HG02973 (cell line): ENCODE results near the gene DNAAF8.
"Not testable (repeated sequence)": the region's sequence is repeated elsewhere in the genome, so short reads cannot be mapped to it uniquely, and the experiment has no call there.

Experiments used
- ATAC-seq: cut with Tn5 transposase; IDR thresholded peaks from one replicate; pipeline ENCODE4 v1.9.1; 2021; ENCODE audit warnings: moderate library complexity; ENCODE audit not compliant: unreplicated experiment

DNAAF8 gene

GRCh38 chr16:4780235-4780634, 45.9 kb downstream of the DNAAF8 start:
- ATAC-seq, result no peak

- ATAC-seq, result no peak
These were observed 49.1 kb downstream of the DNAAF8 start for GRCh38 chr16:4783251-4783950.

- no peak for ATAC-seq
These were observed 49.6 kb downstream of the DNAAF8 start for GRCh38 chr16:4783951-4784336.

- not testable (repeated sequence) for ATAC-seq
These were observed 50.2 kb downstream of the DNAAF8 start for GRCh38 chr16:4784444-4784987.

- no peak for ATAC-seq
These were observed 51.6 kb downstream of the DNAAF8 start for GRCh38 chr16:4785758-4786433.

- no peak for ATAC-seq
These were observed 52.7 kb downstream of the DNAAF8 start for GRCh38 chr16:4787068-4787467.

GRCh38 chr16:4787627-4788482, 53.5 kb downstream of the DNAAF8 start, which contains the start of gene SEPTIN12:
TSS of gene SEPTIN12 (minus strand) at chr16:4788345. CDS start at chr16:4787645, 700 bp downstream.
- ATAC-seq, result no peak

- no peak for ATAC-seq
These were observed 54.2 kb downstream of the DNAAF8 start for GRCh38 chr16:4788489-4788889.

- no peak for ATAC-seq
These were observed 54.6 kb downstream of the DNAAF8 start for GRCh38 chr16:4788910-4789309.

GRCh38 chr16:4790261-4790660, 55.9 kb downstream of the DNAAF8 start:
- ATAC-seq, result no peak

- no peak for ATAC-seq
These were observed 56.5 kb downstream of the DNAAF8 start for GRCh38 chr16:4790871-4791270.

GRCh38 chr16:4792951-4793513, 58.7 kb downstream of the DNAAF8 start:
- no peak for ATAC-seq

GRCh38 chr16:4795181-4795827, 61.0 kb downstream of the DNAAF8 start, which contains the start of gene SMIM22:
TSS of gene SMIM22 (plus strand) at chr16:4795369. CDS start at chr16:4795735, 366 bp downstream.
- ATAC-seq, result no peak

- ATAC-seq, result no peak
These were observed 61.7 kb downstream of the DNAAF8 start for GRCh38 chr16:4795828-4796572.

GRCh38 chr16:4796982-4797804, 62.9 kb downstream of the DNAAF8 start:
- no peak for ATAC-seq

- ATAC-seq, result no peak
These were observed 63.5 kb downstream of the DNAAF8 start for GRCh38 chr16:4797805-4798252.

GRCh38 chr16:4798456-4798855, 64.1 kb downstream of the DNAAF8 start:
- ATAC-seq, result no peak
